Activated naive CD4-positive, alpha-beta T cell treated with anti-CD3 and anti-CD28 coated beads, Interleukin-2, amount 50 U/mL, for 72 hours (primary cell): ENCODE measurements around the gene NDUFS5. TPM values are rescaled to one million over a fixed set of nuclear protein-coding genes. Genes with fewer than 3 reads are reported as not detected.
"Not testable (repeated sequence)": the region's sequence is repeated elsewhere in the genome, so short reads cannot be mapped to it uniquely, and the experiment has no call there.

Experiments used
- ATAC-seq, 2 donors: fragments of 150-1000 bp; cut with Tn5 transposase; 2 replicates each; pipeline ENCODE4 v1.10.0; 2021; ENCODE audit warnings: mild to moderate bottlenecking in 2 of 2, moderate library complexity in 2 of 2
- DNase-seq, 2 donors: peaks; one replicate each; pipeline ENCODE4 v3.0.0; 2021 to 2022; ENCODE audit warnings: low spot score in 2 of 2
- H3K27ac Mint-ChIP-seq, 2 donors: one replicate each; pipeline ENCODE4 v1.8.0; 2022; ENCODE audit warnings: mild to moderate bottlenecking in 2 of 2, mixed read lengths in 2 of 2
- H3K36me3 Mint-ChIP-seq, 2 donors: one replicate each; pipeline ENCODE4 v1.8.0; 2022; ENCODE audit warnings: mixed read lengths in 2 of 2
- H3K9me3 Mint-ChIP-seq, 2 donors: one replicate each; pipeline ENCODE4 v1.8.0; 2022; ENCODE audit warnings: mixed read lengths in 2 of 2
- total RNA-seq, 2 donors: library from RNA; stranded (reverse); gene quantifications; one replicate each; pipeline ENCODE4 v1.2.3, GENCODE V29; 2022

The NDUFS5 gene
- total RNA-seq, 2 donors from 2014 or later, result 153 to 211 TPM

- H3K9me3 Mint-ChIP-seq, result no peaks in the 10 kb centered on the region
Observed at GRCh38 chr1:39003281-39003680, 22.9 kb upstream of the NDUFS5 start.

DNA sequence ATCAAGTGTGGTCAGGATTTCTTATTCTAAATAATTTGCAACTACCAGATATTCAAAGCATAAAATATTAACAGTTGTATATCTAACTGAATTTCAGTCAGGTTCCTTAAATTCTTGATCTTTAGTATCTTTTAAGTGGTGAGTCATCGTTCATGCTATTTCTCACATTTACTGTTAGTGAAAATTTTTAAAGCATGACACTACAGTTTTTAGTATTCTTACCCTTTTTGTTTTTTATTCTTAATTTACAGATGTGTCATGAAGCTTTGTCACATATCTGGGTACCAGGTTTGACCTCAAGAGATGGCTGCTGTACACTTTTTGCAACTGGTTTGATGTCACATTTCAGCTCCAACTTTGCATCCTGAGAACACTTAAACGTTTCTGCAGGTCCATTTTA lies 22.4 kb upstream of the NDUFS5 start:
- Mint-ChIP-seq H3K36me3 (peaks cover 29 to 44% of the 10 kb centered on the region in 2 donors), H3K9me3 (no peaks in the 10 kb centered on the region), H3K27ac (peak overlapping the region; percentile 48 to 66)
- DNase-seq (no peak), ATAC-seq (peak; percentile 33 to 76)

More at GRCh38 chr1:39003281-39003680, 22.9 kb upstream of the NDUFS5 start:
- DNase-seq, result no peak
- Mint-ChIP-seq H3K27ac (peak overlapping the region; percentile 77 to 89), H3K36me3 (peaks cover 29 to 45% of the 10 kb centered on the region in 2 donors)
- ATAC-seq, result peak; percentile 17 to 34

GRCh38 chr1:39006287-39006686 lies 19.9 kb upstream of the NDUFS5 start:
- ATAC-seq (no peak), DNase-seq (no peak)
- Mint-ChIP-seq H3K36me3 (peaks cover 29 to 31% of the 10 kb centered on the region in 2 donors), H3K9me3 (no peaks in the 10 kb centered on the region), H3K27ac (no peak overlapping the region)

GRCh38 chr1:39006726-39007645 lies 19.2 kb upstream of the NDUFS5 start:
- DNase-seq (no peak), ATAC-seq (no peak)
- peak overlapping the region in 1 of 2 donors; percentile 36 for H3K27ac Mint-ChIP-seq
- no peaks in the 10 kb centered on the region for H3K9me3 Mint-ChIP-seq
- peaks cover 25% of the 10 kb centered on the region in 2 donors for H3K36me3 Mint-ChIP-seq

GRCh38 chr1:39014956-39015355 lies 11.2 kb upstream of the NDUFS5 start:
- H3K36me3 Mint-ChIP-seq, ATAC-seq, DNase-seq, H3K9me3 Mint-ChIP-seq, H3K27ac Mint-ChIP-seq: not testable (repeated sequence)

DNA sequence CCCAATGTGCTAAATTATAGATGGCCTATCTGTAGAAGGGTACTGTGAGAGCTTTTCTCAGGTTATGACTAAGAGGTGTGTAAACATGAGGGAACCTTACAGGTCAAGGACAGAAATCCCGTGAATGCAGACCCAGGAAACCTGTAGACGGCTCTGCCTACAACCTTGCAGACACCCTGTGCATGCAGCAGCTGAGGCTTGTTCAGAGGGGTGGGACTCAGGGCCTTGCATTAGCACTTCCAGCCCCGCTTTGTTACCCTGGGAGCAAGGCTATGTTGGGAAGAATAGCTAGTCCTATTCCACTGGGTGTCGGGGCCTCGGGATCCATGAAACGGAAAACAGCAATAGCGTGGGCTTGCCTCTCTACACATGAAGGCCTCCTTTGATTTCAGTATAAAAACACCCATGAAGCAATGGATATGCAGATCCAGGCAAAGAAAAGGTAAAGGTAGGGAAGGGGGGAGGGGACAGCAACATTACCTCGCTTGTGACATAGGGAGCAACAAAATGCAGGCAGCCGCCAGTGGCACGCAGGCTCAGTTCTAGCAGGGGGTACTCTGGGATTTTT lies 9.5 kb upstream of the NDUFS5 start:
- no peak for ATAC-seq
- peaks cover 0 to 5% of the 10 kb centered on the region in 2 donors for H3K36me3 Mint-ChIP-seq

DNA sequence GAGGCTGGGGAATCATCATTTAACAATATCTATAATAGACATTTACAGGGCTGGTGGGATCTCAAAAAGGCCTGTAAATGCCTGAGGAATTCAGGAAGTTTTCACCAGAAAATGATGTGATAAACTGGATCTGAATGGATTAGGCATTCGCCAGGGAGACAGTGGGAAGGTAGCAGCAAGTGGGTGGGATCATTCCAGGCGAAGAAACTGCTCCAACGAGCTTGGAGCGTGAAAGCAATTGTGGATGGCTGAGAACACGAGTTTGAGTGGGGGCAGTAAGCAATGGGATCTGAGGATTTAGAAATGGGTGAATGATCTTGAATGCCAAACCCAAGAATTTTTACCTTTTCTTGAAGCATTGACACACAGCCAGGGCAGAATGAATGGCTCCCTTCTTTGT lies 8.9 kb upstream of the NDUFS5 start:
- DNase-seq, result no peak
- Mint-ChIP-seq H3K27ac (no peak overlapping the region), H3K36me3 (peaks cover 0 to under 1% of the 10 kb centered on the region in 2 donors), H3K9me3 (no peaks in the 10 kb centered on the region)
- ATAC-seq, result no peak

More for the DNA sequence above, 9.5 kb upstream of the NDUFS5 start:
- Mint-ChIP-seq H3K27ac (no peak overlapping the region), H3K9me3 (no peaks in the 10 kb centered on the region)
- no peak for DNase-seq

DNA sequence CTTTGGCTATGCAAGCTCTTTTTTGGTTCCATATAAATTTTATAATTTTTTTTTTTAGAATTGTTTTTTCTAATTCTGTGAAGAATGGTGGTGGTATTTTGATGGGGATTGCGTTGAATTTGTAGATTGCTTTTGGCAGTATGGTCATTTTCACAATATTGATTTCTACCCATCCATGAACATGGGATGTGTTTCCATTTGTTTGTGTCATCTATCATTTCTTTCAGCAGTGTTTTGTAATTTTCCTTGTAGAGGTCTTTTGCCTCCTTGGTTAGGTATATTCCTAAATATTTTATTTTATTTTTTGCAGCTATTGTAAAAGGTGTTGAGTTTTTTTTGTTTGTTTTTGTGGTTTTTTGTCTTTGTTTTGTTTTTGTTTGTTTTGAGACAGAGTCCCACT lies 5.7 kb upstream of the NDUFS5 start:
- not testable (repeated sequence) for ATAC-seq, H3K36me3 Mint-ChIP-seq, H3K9me3 Mint-ChIP-seq, DNase-seq, H3K27ac Mint-ChIP-seq

GRCh38 chr1:39021426-39021825 lies 4.7 kb upstream of the NDUFS5 start:
- ATAC-seq (no peak), DNase-seq (no peak)
- Mint-ChIP-seq H3K9me3 (no peaks in the 10 kb centered on the region), H3K27ac (no peak overlapping the region), H3K36me3 (peaks cover 2 to 7% of the 10 kb centered on the region in 2 donors)

GRCh38 chr1:39023140-39023539 lies 3.0 kb upstream of the NDUFS5 start:
- H3K9me3 Mint-ChIP-seq, result no peaks in the 10 kb centered on the region
- peaks cover 13% of the 10 kb centered on the region in 2 donors for H3K36me3 Mint-ChIP-seq
- DNase-seq, result no peak
- no peak overlapping the region for H3K27ac Mint-ChIP-seq
- ATAC-seq, result no peak

DNA sequence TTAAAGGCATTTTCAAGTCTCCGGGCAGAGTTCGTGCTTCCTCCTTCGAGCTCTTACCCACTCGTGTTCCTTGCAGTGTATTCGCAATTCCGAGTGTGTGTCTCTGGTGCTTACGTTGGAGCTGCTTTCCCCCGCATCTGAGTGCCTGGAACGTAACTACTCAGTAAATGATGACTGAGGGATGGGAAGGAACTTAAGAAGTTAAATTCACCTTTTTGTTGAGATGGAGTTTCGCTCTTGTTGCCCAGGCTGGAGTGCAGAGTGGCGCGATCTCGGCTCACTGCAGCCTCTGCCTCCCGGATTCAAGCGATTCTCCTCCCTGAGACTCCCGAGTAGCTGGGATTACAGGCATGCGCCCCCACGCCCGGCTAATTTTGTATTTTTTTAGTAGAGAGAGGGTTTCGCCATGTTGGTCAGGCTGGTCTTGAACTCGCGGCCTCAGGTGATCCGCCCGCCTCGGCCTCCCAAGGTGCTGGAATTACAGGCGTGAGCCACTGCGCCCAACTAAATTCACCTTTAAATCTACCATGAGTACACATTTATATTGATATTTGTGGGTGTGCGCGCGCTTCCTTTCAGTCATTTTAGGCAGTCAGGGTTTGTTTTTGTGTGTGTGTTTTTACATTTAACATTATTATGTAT lies 837 bp downstream of the NDUFS5 start:
- DNase-seq (no peak), ATAC-seq (no peak)
- H3K9me3 Mint-ChIP-seq, result no peaks in the 10 kb centered on the region
- H3K36me3 Mint-ChIP-seq, result peaks cover 18 to 35% of the 10 kb centered on the region in 2 donors
- peak overlapping the region; percentile 96 to 99 for H3K27ac Mint-ChIP-seq

GRCh38 chr1:39034114-39034654 lies 8.0 kb downstream of the NDUFS5 start:
- peak in 1 of 2 donors; percentile 10 for ATAC-seq
- Mint-ChIP-seq H3K27ac (peak overlapping the region; percentile 84 to 97), H3K36me3 (peaks cover 6 to 60% of the 10 kb centered on the region in 2 donors), H3K9me3 (no peaks in the 10 kb centered on the region)
- DNase-seq, result no peak

DNA sequence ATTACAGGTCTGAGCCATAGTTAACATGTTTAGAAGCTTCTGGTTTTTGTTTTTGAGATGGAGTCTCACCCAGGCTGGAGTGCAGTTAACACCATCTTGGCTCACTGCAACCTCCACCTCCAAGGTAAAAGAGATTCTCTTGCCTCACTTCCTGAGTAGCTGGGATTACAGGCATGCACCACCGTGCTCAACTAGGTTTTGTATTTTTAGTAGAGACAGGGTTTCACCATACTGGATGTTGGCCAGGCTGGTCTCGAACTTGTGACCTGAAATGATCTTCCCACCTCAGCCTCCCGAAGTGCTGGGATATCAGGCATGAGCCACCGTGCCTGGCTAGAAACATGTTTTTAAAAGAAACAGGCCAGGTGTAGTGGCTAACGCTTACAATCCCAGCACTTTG lies 10.5 kb downstream of the NDUFS5 start:
- ATAC-seq (no peak), DNase-seq (no peak)
- Mint-ChIP-seq H3K9me3 (no peaks in the 10 kb centered on the region), H3K27ac (no peak overlapping the region), H3K36me3 (peaks cover 6 to 49% of the 10 kb centered on the region in 2 donors)

DNA sequence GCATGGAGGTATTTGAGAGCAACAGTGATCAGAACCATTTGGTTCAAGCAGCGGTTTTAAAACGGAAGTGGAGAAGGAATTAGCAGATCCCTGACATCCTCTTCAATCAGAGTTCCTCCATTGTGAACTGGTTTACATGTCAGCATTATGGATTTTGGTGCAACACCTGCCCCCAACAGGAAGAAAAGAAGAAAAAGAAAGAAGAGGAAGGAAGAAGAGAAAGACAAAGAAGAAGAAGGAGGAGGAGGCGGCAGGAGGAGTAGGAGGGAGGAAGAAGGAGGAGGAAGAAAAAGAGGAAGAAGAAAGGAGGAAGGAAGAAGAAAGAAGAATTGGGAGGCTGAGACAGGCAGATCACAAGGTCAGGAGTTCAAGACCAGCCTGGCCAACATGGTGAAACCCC lies 17.4 kb downstream of the NDUFS5 start:
- peaks cover 6 to 16% of the 10 kb centered on the region in 2 donors for H3K36me3 Mint-ChIP-seq
- no peaks in the 10 kb centered on the region for H3K9me3 Mint-ChIP-seq
- ATAC-seq, result no peak
- peak overlapping the region; percentile 76 to 93 for H3K27ac Mint-ChIP-seq
- DNase-seq, result no peak

GRCh38 chr1:39044762-39045161 lies 18.6 kb downstream of the NDUFS5 start:
- Mint-ChIP-seq H3K27ac (no peak overlapping the region), H3K9me3 (no peaks in the 10 kb centered on the region), H3K36me3 (peaks cover 6 to 10% of the 10 kb centered on the region in 2 donors)
- DNase-seq, result no peak
- no peak for ATAC-seq

GRCh38 chr1:39045231-39045630 lies 19.1 kb downstream of the NDUFS5 start:
- H3K36me3 Mint-ChIP-seq, result peaks cover 6 to 10% of the 10 kb centered on the region in 2 donors
- ATAC-seq (no peak), DNase-seq (no peak)
- no peaks in the 10 kb centered on the region for H3K9me3 Mint-ChIP-seq
- H3K27ac Mint-ChIP-seq, result no peak overlapping the region
